ENCODE data around the gene CREBRF. TPM values are rescaled to one million over a fixed set of nuclear protein-coding genes. Genes with fewer than 3 reads are reported as not detected.

The CREBRF gene
- total RNA-seq, 1 experiment from 2014 or later: 12.3 TPM

- CTCF ChIA-PET: no interaction called here
- intact Hi-C loops (cut with micrococcal nuclease; ENCODE audit: unreplicated experiment): no loop called here
- H3K27me3 ChIP-seq (replicated peaks; ENCODE audit: control insufficient read depth, insufficient read depth, low read length): no peaks in the 10 kb centered on the region
- H3K9me3 ChIP-seq: no peaks in the 10 kb centered on the region
- no peak overlapping the region for H3K27ac Mint-ChIP-seq (ENCODE audit: unreplicated experiment)
- TF ChIP-seq CTCF (IDR thresholded peaks at IDR 0.05; ENCODE audit: insufficient read depth in 1 of 2, low read depth in 1 of 2, low read length in 1 of 2, severe bottlenecking in 1 of 2, unreplicated experiment in 1 of 2): no peak
- H3K4me1 ChIP-seq: no peaks in the 10 kb centered on the region
- no peak overlapping the region for H3K4me3 Mint-ChIP-seq (ENCODE audit: unreplicated experiment)
- H3K4me3 ChIP-seq (ENCODE audit: low read depth, low read length): no peak overlapping the region
- H3K9me3 Mint-ChIP-seq (ENCODE audit: unreplicated experiment): no peaks in the 10 kb centered on the region
- no TSS peak for BruUV-seq (replicated peaks)
- POLR2A ChIA-PET: no interaction called here
- no peaks in the 10 kb centered on the region for H3K36me3 ChIP-seq (ENCODE audit: control insufficient read depth, insufficient read depth, low read length)
- H3K27me3 Mint-ChIP-seq (ENCODE audit: insufficient read depth, unreplicated experiment): no peaks in the 10 kb centered on the region
- no peak for DNase-seq
- no peaks in the 10 kb centered on the region for H3K4me1 Mint-ChIP-seq (ENCODE audit: low read depth, unreplicated experiment)
- peaks cover 6% of the 10 kb centered on the region for H3K36me3 Mint-ChIP-seq (ENCODE audit: insufficient read depth, unreplicated experiment)
Observed at GRCh38 chr5:173078878-173079277, 22.7 kb downstream of the CREBRF start.

- Mint-ChIP-seq H3K36me3 (ENCODE audit: insufficient read depth, unreplicated experiment) (peaks cover 15% of the 10 kb centered on the region), H3K4me1 (ENCODE audit: low read depth, unreplicated experiment) (peaks cover 11% of the 10 kb centered on the region), H3K27ac (ENCODE audit: unreplicated experiment) (no peak overlapping the region), H3K4me3 (ENCODE audit: unreplicated experiment) (no peak overlapping the region), H3K9me3 (ENCODE audit: unreplicated experiment) (no peaks in the 10 kb centered on the region), H3K27me3 (ENCODE audit: insufficient read depth, unreplicated experiment) (no peaks in the 10 kb centered on the region)
- Histone ChIP-seq H3K9me3 (no peaks in the 10 kb centered on the region), H3K36me3 (ENCODE audit: control insufficient read depth, insufficient read depth, low read length) (peaks cover 1% of the 10 kb centered on the region; the same call in 1 of the 2 replicates), H3K27me3 (replicated peaks; ENCODE audit: control insufficient read depth, insufficient read depth, low read length) (no peaks in the 10 kb centered on the region), H3K4me1 (peaks cover 18% of the 10 kb centered on the region), H3K4me3 (ENCODE audit: low read depth, low read length) (no peak overlapping the region)
- no TSS peak for BruUV-seq (replicated peaks)
- CTCF ChIA-PET: no interaction called here
- no peak for TF ChIP-seq CTCF (IDR thresholded peaks at IDR 0.05; ENCODE audit: insufficient read depth in 1 of 2, low read depth in 1 of 2, low read length in 1 of 2, severe bottlenecking in 1 of 2, unreplicated experiment in 1 of 2)
- intact Hi-C loops (cut with micrococcal nuclease; ENCODE audit: unreplicated experiment): no loop called here
- POLR2A ChIA-PET: no interaction called here
- DNase-seq: no peak
Observed at GRCh38 chr5:173089581-173089980, 33.4 kb downstream of the CREBRF start.

DNA sequence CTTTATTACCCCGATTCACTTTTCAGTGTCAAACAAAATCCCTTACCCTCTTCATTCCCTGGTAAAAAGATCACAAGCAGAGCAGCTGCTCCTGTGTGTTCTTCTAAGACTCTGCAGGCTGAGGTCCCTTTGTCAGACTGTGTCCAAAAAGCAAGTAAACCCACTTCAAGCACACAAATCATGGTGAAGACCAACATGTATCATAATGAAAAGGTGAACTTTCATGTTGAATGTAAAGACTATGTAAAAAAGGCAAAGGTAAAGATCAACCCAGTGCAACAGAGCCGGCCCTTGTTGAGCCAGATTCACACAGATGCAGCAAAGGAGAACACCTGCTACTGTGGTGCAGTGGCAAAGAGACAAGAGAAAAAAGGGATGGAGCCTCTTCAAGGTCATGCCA lies 34.5 kb downstream of the CREBRF start:
- intact Hi-C loops (cut with micrococcal nuclease; ENCODE audit: unreplicated experiment): no loop called here
- no peak for DNase-seq
- peaks cover 12% of the 10 kb centered on the region for H3K4me1 Mint-ChIP-seq (ENCODE audit: low read depth, unreplicated experiment)

More for the DNA sequence above, 34.5 kb downstream of the CREBRF start:
- peaks cover 9% of the 10 kb centered on the region for H3K36me3 Mint-ChIP-seq (ENCODE audit: insufficient read depth, unreplicated experiment)
- TF ChIP-seq CTCF (IDR thresholded peaks at IDR 0.05; ENCODE audit: insufficient read depth in 1 of 2, low read depth in 1 of 2, low read length in 1 of 2, severe bottlenecking in 1 of 2, unreplicated experiment in 1 of 2): no peak
- H3K4me3 ChIP-seq (ENCODE audit: low read depth, low read length): no peak overlapping the region
- H3K27me3 Mint-ChIP-seq (ENCODE audit: insufficient read depth, unreplicated experiment): no peaks in the 10 kb centered on the region
- no peak overlapping the region for H3K4me3 Mint-ChIP-seq (ENCODE audit: unreplicated experiment)
- ChIA-PET POLR2A (no interaction called here), CTCF (no interaction called here)
- H3K27ac Mint-ChIP-seq (ENCODE audit: unreplicated experiment): no peak overlapping the region
- H3K27me3 ChIP-seq (replicated peaks; ENCODE audit: control insufficient read depth, insufficient read depth, low read length): no peaks in the 10 kb centered on the region
- H3K9me3 Mint-ChIP-seq (ENCODE audit: unreplicated experiment): no peaks in the 10 kb centered on the region
- H3K9me3 ChIP-seq: no peaks in the 10 kb centered on the region
- peaks cover 19% of the 10 kb centered on the region for H3K4me1 ChIP-seq
- peaks cover 1% of the 10 kb centered on the region; the same call in 1 of the 2 replicates for H3K36me3 ChIP-seq (ENCODE audit: control insufficient read depth, insufficient read depth, low read length)
- BruUV-seq (replicated peaks): TSS peak; percentile 57
